GM19328 (cell line): ENCODE results near the gene MACROD2.

Experiments
- ATAC-seq: cut with Tn5 transposase; IDR thresholded peaks from one replicate; pipeline ENCODE4 v1.9.1; 2021; ENCODE audit warnings: mild to moderate bottlenecking, moderate library complexity; ENCODE audit not compliant: unreplicated experiment

The MACROD2 gene

DNA sequence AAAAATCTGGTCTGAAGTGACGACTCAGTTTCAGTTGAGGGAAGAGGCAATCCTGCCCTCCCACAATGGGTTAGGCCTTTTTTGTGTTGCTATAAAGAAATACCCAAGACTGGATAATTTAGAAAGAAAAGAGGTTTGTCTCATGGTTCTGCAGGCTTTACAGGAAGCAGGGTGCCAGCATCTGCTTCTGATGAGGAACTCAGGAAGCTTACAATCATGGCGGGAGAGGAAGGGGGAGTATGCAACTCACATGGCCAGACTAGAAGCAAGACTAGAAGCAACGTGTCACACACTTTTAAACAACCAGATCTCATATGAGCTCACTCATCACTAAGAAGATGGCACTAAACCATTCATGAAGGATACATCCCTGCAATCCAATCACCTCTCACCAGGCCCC is 2048.6 kb downstream of the MACROD2 start:
- ATAC-seq, result no peak

- no peak for ATAC-seq
Observed at GRCh38 chr20:16048876-16049275, 2053.6 kb downstream of the MACROD2 start.

- ATAC-seq, result no peak
Observed at GRCh38 chr20:16049529-16050093, 2054.3 kb downstream of the MACROD2 start.

DNA sequence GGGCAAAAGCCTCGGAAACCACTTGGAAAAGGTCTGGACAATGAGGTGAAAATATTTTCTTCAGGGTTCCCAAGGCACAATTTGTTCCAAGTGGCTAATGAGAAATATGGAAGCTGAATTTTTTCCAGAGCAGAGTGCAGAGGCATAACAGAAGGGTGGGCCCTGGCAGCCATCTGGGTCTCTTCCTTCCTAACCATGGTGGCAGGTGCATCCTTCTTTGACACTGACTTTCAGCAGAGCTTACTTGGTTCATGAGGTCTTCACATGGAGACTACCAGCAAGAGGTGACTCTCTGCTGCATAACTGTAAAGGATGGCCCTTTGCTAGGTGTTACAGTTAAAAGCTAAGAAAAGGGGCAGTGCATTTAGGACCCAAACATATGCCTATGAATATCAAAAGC is 2055.1 kb downstream of the MACROD2 start:
- ATAC-seq, result no peak

GRCh38 chr20:16051968-16052367 is 2056.7 kb downstream of the MACROD2 start:
- ATAC-seq, result no peak

GRCh38 chr20:16052456-16052855 is 2057.1 kb downstream of the MACROD2 start:
- ATAC-seq, result no peak

DNA sequence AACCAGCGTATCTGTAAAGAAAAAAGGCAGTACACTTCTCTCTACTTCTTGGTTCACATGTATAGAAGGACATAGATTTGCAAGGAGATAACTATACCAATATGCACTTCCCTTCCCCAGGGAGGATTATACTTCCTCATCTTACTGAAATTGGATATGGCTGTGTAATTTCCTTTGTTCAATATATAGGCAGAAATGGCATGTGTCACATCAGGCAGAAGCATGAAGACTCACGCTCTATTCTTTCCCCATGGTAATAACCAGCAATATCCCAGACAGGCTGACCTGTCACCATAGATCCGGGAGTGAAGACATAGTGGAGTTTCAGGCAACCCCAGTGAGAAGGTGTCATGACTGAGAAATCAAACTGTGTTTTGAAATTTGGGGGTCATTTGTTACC is 2059.7 kb downstream of the MACROD2 start:
- ATAC-seq, result no peak

DNA sequence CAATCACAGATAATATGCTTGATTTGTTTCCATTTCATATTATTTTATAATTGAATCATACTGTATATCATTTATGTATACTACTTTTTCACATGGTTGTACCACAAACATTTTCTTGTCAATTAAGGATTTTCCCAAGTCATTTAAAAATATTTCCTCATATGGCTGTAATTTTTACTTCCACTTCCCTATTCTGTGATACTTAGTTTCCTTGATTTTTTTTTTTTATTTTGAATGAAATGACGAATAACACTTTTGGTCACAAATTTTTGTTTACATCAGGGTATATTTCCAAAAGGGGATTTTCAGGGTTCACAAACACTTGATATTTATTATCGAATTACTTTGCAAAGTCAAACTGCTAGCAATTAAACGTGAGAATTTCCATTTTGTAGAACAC is 2062.3 kb downstream of the MACROD2 start:
- no peak for ATAC-seq

- no peak for ATAC-seq
Observed at GRCh38 chr20:16058268-16058667, 2063.0 kb downstream of the MACROD2 start.

DNA sequence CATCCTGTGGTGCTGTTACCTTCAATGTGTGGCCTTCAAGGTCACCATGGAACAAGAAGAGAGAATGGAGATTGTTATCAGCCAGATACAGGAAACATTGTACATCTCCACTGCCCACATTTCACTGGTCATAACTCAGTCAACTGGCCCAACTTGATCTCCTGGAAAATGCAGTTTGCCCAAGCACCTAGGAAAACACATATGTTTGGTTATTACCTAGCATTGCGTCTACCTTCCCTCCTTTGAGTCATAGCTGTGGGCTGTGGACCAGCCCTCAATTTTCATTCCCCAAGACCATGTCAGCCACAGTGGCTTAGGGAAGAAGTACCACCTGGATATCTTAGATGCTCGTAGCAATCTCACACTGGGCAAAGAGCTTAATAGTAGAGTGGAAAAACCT is 2064.5 kb downstream of the MACROD2 start:
- ATAC-seq, result no peak

DNA sequence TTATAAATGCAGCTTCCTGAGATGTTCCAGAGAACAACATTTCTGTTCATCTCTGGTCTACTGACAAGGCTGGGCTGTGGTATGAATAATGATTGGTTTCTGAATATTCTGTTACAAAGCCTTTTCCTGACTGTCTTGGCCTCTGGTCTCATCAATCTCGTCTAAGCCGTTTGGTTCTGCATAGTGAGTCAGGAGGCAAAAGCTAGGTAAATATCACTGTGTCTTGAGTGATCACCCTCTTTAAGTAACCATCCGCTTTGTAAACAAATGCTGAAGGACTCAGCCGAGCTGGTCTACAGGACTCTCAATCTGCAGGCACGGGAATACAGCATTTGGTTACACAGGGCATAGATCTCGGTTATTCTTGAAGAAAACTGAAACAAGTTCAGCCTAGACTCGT is 2066.0 kb downstream of the MACROD2 start:
- no peak for ATAC-seq

DNA sequence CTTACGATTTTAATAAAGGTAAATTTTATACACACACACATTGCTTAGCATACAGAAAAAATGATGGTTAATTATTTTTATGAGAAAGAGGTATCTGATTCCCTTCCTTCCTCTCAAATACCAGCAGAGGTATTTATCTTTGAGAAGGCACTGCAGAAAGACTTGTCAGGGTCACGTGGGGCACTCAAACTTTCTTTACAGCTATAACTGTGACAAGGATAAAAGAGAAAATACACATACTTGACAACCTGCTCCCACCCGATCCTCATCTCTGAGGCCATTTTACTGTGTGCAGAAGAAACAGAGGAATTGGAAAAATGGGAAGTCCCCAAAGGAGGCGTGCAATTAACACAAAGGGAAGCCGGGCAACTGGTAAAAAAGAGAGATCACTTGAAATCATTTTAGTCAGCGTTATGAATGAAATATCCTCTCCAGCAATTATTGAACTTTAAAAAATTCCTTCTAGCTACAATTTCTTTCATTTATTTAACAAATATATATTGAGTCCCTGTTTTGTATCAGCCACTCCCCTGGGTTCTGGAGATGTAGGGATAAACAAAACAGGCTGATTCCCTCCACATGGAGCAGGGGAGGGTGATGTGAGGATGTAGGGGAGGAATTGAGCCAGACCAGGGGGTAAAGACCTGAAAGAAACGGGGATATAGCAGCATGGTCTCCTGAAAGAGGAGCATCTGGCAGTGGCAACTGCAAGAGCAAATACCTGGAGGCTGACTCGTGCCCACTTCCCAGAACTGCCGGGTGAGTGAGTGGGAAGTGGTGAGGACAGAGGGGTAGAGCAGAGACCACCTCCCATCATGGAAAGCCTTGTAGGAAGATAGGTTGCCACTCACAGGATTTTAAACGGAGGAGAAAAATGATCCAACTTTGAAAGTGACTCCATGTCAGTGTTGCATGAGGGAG is 2067.6 kb downstream of the MACROD2 start:
- no peak for ATAC-seq

DNA sequence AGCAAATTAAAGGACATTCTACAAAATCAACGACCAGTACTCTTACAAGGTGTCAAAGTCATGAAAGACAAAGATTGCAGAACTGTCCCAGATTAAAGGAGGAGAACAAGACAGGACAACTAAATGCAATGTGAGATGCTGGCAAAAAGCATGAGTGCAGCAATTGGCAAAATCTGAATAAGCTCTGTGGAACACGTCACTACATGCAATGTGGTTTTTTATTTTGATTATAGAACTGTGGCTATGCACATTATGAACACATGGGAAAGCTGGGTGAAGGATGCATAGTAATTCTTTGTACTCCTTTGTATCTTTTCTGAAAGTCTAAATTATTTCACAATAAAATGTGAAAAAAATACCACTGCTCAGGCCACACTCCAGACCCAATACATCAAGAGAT is 2068.6 kb downstream of the MACROD2 start:
- no peak for ATAC-seq

DNA sequence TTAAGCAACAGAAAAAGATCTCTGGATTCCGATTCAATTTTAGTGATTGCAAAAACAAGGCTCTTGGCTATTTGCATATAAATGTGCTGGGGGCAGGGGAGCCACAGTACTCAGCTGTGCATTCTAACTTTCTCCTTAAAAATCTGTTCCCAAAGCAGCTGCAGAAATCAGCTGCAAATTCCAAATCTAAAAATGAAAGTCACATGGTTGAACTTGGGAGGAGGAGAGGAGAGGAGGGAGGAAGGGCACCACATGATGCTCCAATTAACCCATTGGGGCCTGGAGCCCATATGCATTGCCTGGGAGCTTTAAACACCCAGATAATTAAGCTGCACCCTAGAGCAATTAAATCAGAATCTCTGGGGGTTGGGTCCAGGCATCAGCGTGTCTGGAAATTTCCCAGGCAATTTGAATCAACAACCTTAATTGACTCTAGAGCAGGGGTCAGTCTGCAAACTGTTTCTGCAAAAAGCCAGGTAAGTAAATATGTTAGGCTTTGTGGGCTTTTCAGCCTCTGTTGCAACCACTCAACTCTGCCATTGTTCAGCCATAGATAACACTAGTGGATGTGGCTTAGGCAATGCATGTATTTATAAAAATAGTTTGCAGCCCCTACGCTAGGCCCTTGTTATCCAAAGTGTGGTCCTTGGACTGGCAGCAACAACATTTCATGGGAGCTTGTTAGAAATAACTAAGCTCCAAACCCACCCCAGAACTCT is 2069.8 kb downstream of the MACROD2 start:
- ATAC-seq, result no peak

GRCh38 chr20:16066571-16066970 is 2071.3 kb downstream of the MACROD2 start:
- no peak for ATAC-seq

DNA sequence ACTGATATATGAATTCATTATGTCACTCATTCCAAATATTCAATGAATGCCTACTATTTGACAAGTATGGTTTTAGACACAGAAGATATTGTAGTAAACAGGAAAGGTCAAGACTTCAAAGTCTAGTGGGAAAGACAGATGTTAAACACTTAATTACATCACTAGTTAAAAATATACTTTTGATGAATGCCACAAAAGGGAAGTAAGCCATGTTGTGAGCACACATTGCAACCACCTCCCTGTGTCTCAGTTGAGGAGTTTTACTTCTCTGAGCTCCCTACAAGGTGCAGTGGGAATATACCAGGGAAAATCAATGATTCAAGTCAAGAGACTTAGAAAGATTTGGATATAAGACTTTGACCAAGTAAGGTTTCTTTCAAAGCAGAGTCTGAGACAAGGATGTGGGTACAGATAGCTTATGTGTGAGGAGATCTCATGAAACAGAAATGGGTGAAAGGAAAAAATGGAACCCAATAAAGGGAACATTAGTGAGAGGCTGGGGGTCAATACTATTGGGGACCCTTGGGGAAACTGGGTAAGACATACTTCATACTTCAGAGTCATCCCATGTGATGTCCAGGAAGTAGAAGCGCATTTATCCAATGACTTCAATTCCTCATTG is 2074.2 kb downstream of the MACROD2 start:
- peak; percentile 71 for ATAC-seq

- no peak for ATAC-seq
Observed at GRCh38 chr20:16072220-16072619, 2076.9 kb downstream of the MACROD2 start.

DNA sequence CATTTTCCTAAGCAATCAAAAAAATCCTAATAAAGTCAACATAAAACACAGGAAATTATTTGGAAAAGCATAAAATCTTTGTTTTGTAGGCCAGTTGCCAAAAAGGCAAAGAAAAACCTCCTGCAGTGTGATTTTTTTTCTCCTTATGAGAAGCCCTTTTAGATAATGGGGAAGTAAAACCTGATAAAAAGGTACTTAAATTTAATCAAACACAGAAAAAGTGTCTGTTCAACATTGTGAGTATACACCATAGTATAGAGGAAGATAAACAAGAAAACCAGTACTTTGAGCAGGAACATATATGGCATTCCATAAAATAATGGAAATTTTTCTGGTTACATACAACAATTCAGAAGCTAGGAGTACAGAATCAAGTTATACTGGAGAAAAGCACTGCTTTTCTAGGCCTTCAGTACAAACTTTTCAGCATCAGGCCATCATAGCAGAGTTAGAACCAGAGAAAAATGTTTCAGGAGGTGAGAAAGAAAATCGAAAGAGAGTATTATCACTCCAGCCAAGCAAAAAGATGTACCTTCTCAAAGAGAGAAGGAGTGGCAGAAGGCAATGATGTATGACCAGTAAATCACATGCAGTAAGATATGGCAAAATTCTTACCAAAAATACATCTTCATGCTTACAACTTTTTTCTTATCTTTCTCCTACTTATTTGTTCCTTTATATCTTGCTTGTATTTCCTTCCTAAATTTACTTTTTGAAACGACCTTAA is 2083.0 kb downstream of the MACROD2 start:
- no peak for ATAC-seq

- no peak for ATAC-seq
Observed at GRCh38 chr20:16081421-16081820, 2086.1 kb downstream of the MACROD2 start.

GRCh38 chr20:16082051-16082550 is 2086.8 kb downstream of the MACROD2 start:
- ATAC-seq, result no peak
